Measurements from ENCODE around the gene SORL1.

GRCh38 chr11:121591405-121592033, 139.4 kb downstream of the SORL1 start:
- no peak for TF ChIP-seq POLR2A (IDR thresholded peaks at IDR 0.05; ENCODE audit: extremely low read depth, insufficient read length)
- peak; percentile 84 for TF ChIP-seq CTCF (IDR thresholded peaks at IDR 0.05; ENCODE audit: low read depth, low read length)
- no peak for TF ChIP-seq MAX (IDR thresholded peaks at IDR 0.05; ENCODE audit: low read depth, low read length)
